DMS153 treated with DMSO at 0.1 percent for 48 hours (cell line): ENCODE measurements around the gene KCNQ2.
A peak's percentile ranks its signal among the peaks of the same experiment; 100 is the strongest.
"Not testable (repeated sequence)": the region's sequence is repeated elsewhere in the genome, so short reads cannot be mapped to it uniquely, and the experiment has no call there.

ENCODE experiments used
- DNase-seq: peaks from one replicate; lab custom pipeline; 2025; ENCODE audit not compliant: unreplicated experiment; lab: John Stamatoyannopoulos, UW

Gene KCNQ2

DNA sequence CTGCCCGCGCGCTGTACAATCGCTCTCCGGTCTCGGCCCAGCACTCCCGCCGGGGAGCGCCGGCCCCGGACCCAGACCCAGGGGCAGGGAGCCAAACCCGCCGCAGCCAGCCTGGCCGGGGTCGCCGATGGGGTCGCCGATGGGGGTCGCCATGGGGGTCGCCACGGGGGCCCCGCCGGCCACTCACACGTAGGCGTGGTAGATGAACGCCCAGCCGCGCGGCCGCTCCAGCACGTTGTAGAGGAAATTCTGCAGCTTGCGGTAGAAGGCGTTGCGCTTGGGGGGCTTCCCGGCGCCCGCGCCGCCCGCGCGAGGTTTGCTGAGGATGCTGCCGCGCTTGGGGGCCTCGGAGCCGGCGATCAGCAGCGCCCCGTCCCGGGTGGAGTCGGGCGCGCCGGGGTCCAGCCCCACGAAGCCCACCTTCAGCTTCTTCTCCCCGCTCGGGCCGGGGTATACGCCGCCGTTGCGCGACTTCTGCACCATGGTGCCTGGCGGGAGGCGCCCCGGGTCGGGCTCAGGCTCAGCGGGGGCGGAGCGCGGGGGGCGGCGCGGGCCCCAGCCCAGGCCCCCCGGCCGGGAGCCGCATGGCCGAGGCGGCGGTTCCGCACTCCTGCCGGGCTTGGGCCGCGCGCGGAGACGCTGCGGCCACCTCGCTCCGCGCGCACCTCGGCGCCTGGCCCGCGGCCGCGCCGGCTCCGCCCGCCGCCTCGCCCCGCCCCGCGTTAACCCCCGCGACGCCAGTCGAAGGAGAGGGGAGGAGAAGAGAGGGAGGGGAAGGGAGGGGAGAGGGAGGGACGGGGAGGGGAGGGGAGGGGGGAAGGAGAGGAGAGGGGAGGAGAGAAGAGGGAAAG is at the start of gene KCNQ2:
Gene KCNQ2, minus strand, starts transcription at position 675 of the 851 bp plus-strand sequence. Its CDS starts 192 bp downstream, at position 483.
- no peak for DNase-seq

GRCh38 chr20:63521602-63522001 is 49.1 kb upstream of the KCNQ2 start:
- no peak for DNase-seq

GRCh38 chr20:63520934-63521601 is 48.6 kb upstream of the KCNQ2 start:
- no peak for DNase-seq

DNA sequence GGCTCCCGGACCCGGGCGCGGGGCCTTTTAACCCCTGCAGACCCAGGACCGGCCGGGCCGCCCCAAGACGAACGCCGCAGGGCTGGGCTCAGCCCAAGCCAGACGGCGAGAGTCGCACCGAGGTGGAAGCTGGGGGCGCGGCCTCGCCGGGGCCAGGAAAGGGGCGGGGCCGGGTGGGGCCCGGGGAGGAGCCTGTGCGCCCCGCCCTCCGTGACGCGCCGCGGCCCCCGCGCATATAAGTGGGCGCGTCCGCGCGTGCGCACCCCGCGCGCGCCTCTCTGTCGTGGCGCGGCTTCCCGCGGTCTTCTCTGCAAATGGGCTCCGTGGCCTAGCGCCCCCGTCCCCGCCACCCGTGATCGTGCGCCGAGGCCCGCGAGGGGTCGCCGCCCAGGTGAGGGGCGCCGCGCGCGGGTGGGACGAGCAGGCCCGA is 48.1 kb upstream of the KCNQ2 start, which contains the start of gene PPDPF:
Gene PPDPF, plus strand, starts transcription at position 262 of the 430 bp plus-strand sequence. CDS start 544 bp downstream, outside the sequence.
- peak; percentile 47 for DNase-seq

DNA sequence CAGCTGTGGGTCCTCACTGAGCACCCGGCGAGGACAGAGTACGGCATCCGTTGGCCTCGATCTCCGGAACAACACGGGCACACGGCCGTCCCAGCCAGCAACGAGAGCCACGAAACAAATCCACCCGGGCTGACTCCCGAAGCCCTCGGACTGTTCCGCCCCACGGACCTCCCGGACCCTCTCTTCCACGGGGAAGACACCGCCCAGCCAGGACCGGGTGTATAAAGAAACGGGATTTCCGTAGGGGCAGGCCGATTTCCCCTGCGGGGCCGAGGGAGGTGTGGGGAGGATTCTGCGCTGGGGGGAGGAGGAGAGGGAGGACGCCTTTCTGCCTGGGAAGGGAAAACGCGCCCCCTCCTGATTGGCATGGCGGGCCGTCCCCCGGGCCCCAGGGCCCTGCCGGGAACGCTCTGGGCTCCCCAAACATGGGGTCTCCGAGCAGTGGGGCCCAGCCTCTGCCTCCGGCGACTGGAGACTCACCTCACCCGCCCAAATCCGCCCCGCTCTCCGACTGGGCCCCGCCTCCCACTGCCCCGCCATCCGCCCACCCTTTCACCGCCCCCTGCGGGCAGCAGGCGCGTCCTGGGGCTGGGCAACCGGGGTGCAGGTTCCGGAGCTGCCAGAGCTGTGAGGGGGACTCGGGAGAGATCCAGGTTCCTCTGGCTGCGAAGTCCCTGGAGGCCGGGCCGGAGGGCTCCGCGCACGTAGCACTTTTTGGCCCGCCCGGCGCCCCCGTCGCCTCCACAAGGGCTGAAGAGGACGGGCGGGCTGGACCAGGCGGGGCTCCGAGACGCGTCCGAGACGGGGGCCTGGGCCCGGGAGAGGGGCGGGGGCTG is 47.4 kb upstream of the KCNQ2 start:
- DNase-seq, result no peak

DNA sequence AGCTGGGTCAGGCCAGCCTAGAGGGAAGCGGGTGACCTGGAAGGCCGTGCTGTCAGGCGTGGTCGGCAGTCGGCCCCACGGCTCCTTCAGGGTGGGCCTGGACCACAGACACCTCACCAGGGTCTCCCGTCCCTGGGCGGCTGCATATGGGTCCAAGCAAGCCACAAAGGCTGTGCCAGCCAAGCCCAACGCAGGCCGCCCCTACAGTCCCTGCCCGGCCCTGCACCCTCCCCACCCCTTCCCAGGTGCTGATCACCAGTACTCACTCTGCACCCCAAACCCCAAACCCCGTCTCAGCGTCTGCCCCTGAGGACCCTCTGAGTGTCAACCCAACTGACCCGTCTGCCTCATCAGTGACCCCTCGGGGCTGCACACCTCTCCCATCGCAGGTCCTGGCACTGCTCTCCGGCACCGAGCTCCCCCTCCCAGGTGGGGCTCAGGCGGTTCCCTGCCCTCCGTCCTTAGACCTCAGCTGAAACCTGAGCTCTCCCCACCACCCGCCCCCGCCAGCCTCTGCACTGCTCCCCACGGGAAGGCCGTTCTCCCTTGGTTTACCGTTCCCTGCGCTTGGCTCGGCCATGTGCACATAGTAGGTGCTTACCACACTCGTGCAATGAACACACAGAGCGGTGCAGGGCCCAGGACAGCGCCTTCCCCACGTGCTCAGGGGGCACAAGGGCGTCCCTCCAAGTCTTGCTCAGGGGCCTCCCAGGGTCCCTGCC is 46.7 kb upstream of the KCNQ2 start:
- DNase-seq, result no peak

- no peak for DNase-seq
Observed at GRCh38 chr20:63518351-63518861, 46.0 kb upstream of the KCNQ2 start.

DNA sequence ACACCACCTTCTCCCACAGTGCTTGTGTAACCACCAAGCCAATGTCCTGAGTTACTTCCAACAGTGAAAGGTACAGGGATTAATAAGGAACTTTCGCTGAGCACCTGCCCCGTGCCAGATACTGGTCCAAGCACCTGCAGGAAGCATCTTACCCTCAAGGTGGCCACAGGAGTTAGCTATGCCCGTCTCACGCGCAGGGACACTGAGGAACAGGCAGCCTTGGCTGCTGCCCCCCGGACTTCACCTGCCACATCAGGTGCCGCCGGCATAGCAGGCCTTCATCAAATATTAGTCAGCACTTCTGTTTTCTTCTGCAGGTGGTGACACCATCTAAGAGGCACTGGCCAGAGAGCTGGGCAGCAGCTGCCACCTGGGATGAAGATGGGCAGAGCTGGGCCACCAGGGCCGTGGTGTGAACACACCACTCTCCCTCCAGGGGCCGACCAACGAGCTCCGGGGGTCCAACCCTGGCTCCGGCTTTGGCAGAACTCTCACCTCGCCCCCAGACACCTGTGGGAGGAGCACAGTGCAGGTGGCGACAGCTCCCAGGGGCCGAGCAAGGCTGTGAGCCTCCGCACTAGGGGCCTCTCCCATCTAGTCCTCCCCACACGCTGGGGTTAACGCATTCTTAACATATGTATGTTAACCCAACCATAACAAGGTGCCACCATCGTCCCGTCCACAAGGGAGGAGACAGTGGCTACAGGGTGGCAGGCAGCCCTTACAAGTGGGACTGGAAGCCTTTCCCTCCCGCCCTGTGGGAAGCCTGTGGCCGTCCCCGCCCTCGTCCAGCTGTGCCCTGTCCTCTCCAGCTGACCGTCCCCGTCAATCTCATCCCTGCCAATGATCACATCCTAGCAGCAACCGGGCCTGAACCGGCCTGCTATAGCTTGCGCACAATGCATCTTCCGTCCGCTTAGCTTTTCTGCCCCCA is 45.2 kb upstream of the KCNQ2 start:
- no peak for DNase-seq

- not testable (repeated sequence) for DNase-seq
Observed at GRCh38 chr20:63514520-63514919, 42.1 kb upstream of the KCNQ2 start.

DNA sequence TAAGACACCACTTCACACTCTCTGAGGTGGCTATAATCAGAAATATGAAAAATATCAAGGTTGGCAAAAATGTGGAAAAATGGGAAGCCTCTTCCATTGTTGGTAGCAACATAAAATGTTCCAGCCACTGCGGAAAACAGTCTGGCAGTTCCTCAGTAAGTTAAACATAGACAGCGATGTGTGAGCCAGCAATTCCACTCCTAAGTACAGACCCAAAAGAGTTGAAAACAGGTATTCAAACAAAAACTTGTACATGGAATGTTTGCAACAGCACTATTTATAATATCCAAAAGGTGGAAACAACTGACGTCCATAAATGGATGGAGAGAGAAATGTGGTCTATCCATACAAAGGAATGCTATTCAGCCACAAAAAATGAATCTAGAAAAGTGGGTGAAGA is 40.8 kb upstream of the KCNQ2 start:
- DNase-seq, result no peak

DNA sequence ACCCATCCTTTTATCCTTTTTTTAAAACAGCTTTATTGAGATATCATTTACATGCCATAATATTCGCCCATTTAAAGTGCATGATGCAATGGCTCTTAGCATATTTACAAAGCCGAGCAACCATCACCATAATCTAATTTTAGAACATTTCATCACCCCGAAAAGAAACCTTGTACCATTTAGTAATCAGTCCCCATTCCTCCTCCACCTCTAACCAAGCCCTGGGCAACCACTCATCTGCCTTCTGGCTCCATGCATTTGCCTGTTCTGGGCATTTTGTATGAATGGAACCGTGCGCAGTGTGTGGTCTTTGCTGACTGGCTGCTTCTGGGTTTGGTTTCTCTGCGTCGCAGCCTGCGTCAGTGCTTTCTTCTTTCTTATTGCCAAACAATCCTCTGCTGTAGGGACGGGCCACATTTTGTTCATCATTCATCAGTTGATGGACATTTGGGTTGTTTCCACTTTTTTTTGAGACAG is 36.7 kb upstream of the KCNQ2 start:
- DNase-seq, result no peak

GRCh38 chr20:63508072-63508768 is 35.8 kb upstream of the KCNQ2 start:
- DNase-seq, result peak; percentile 25

DNA sequence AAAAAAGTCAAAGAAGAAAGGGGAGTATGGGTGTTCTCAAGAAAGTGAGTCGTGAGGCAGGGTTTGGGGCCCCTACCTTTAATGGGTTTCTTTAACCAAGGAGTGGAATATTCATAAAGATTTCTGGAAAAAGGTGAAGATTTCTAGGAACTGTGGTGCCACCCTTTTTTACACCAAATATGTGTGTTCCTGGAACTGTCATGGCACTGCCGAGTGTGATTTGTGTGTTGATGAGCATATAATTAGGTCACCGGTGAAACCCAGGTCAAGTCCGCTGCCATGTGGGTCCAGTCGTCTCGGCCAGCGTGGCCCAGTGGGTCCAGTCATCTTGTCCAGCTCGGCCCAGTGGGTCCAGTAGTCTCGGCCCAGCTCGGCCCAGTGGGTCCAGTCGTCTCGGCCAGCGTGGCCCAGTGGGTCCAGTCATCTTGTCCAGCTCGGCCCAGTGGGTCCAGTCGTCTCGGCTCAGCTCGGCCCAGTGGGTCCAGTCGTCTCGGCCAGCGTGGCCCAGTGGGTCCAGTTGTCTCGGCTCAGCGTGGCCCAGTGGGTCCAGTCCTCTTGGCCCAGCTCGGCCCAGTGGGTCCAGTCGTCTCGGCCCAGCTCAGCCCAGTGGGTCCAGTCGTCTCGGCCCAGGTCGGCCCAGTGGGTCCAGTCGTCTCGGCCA is 34.8 kb upstream of the KCNQ2 start:
- DNase-seq, result no peak

- DNase-seq, result no peak
Observed at GRCh38 chr20:63505723-63506122, 33.3 kb upstream of the KCNQ2 start.

DNA sequence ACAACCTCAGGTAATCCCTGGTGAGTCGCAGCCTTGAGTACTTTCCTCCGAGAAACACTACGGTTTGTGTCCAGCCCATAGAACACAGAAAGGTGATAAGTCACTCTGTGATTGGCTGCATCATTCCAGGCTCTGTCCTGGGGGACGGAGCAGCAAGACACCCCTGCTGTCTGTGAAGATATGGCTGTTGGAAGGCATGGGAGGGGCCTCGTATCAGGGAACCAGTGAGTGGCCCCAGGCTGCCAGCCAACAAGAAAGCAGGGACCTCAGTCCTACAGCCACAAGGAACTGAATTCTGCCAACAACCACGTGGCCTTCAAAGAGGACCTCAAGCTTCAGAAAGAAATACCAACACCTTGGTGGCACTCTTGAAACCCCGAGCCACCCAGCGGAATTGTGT is 32.8 kb upstream of the KCNQ2 start:
- DNase-seq, result no peak

DNA sequence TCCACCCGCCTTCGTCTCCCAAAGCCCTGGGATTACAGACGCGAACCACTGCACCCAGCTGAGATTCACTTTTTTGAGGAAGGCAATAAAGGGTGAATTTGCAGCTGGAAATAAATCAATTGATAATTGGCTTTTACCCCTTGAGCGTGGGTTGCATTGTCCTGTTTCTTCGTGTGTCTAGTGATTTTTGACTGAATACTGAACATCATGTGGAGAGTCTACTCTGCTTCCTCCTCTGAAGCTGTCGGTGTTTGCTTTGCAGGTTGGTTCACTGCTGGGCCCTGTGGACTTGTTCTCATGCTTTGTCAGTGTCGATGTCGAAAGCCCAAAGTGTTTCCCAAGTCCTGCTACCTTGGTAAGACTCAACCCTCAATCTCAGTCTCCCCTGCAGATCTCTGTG is 32.2 kb upstream of the KCNQ2 start:
- no peak for DNase-seq

DNA sequence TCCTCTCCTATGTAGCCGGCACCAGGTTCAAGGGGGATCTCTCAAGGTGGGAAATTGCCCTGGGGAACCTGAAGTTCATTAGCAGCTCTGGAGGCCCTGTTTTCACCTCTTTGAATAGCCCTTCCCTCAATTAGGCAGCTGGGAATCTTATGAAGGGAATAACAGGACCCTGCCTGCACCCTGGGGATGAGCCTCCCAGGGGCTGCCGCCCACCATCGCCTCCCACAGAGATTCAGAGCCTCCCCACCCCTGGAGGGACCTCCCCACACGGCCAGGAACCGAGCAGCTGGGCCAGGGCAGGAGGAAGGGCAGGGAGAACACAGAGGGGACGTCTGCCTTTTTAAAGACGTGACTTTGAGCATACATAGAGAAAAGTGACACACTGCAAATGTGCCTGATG is 31.1 kb upstream of the KCNQ2 start:
- DNase-seq, result no peak

DNA sequence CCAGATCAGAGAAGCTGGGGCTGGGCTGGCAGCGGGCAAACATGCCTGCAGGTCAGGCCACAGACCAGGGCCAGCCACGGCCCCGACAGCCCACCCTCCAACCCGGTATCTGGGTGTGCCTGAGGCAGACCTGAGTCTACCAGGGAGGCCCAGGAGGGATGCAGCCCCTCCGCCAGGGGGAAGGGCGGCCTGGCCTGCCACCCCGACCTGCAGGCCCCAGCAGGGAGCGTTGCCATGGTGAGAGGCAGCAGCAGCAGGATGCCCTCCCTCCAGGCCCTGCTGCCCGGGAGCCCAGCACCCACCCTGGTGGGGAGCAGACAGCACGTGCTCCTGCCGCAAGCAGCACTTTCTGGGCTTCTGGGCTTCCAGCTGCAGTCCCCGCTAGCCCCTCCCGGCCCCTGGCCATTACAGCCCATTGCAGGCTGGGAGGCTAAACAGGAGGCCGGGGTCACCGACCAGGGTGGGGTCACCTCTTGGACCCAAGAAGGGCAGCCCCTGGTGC is 30.3 kb upstream of the KCNQ2 start:
- DNase-seq, result no peak
